Right ventricle myocardium inferior (tissue), 1 donor: ENCODE measurements around the gene OR9A4. TPM values are rescaled to one million over a fixed set of nuclear protein-coding genes. Genes with fewer than 3 reads are reported as not detected.

Experiments used
- ATAC-seq: fragments of 200-7000 bp; cut with Tn5 transposase; one replicate; pipeline ENCODE4 v1.9.1; 2020; ENCODE audit warnings: mild to moderate bottlenecking, moderate library complexity
- DNase-seq: peaks from one replicate; pipeline ENCODE4 v3.0.0; 2021; ENCODE audit errors: missing footprints
- intact Hi-C: fragments of 100-400 bp; cut with DNase I; formaldehyde crosslinking; loops from one replicate; pipeline ENCODE4 v1.11.0; 2022
- total RNA-seq: library from RNA; stranded (reverse); fragmentation: NEBNext Ultra II Directional; extraction: Animal tissue kit (Norgen Biotek cat#: 25700); gene quantifications from one replicate; pipeline ENCODE4 v1.2.1, GENCODE V29; 2021
- donor health status: DM: no; HTN: yes; CAD: no; lungs with severe emphysema.

OR9A4 gene
- total RNA-seq, 1 donor from 2014 or later, result not detected

DNA sequence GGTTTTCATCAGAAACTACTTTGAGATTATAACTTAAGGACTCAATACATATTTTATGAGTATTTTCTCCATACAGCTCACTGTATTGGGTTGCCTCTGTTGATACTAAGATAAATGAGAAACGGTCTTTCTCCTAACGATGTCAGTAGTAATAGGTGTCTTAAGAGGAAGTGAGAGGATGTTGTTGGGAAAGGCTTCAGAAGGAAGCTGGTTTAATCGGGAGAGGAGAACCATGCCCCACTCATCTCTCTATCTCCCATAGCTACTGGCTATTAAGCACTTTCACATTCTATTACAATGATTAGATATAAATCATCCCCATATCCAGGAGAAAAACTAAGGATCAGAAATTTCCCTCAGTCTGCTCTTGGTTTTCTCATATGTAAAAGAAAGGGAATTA lies 28.6 kb downstream of the OR9A4 start:
- intact Hi-C loops, result no loop called here
- DNase-seq (no peak), ATAC-seq (no peak)

DNA sequence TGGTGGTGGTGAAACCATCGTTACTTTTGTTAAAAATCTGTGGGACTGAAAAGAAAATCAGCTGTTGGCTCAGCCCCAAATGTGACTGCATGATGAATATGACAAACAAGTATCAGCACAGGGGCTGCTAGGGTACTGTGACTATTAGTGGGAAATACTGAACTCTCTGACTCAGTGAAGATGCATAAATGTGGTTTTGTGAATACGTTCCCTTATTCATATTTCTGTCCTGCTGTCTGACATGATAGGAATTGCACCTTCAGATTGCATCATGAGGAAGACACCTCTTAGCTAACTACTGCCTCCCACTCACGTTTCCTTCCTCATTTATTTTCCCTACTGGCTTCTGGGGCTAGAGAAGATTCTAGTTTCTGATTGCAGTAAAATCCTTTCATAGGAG lies 29.2 kb downstream of the OR9A4 start:
- ATAC-seq (no peak), DNase-seq (no peak)
- intact Hi-C loops, result no loop called here

DNA sequence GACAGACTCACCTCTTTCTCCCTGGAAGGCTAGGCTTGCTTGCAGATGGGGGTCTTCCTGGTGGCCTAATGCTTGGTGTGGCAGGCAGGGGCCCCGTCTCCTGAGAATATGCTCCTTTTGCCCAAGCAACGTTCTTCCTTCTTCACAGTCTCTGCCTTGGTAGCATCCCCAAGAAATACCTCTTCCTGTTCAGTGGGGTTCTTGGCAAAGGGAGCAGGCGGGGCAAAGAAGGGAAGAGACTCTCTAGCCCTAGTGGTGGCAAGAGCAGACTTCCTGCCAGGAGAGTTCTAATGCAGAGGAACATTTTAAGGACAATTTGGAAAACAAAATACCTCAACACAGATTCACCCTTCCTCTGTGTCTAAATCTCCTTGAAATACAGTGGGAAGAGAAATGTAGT lies 30.6 kb downstream of the OR9A4 start, which contains the start of gene CLEC5A:
CLEC5A (minus strand) TSS at position 179 of the 400 bp plus-strand sequence. CDS start 682 bp downstream, outside the sequence.
- no peak for ATAC-seq
- intact Hi-C loops, result no loop called here
- DNase-seq, result no peak

DNA sequence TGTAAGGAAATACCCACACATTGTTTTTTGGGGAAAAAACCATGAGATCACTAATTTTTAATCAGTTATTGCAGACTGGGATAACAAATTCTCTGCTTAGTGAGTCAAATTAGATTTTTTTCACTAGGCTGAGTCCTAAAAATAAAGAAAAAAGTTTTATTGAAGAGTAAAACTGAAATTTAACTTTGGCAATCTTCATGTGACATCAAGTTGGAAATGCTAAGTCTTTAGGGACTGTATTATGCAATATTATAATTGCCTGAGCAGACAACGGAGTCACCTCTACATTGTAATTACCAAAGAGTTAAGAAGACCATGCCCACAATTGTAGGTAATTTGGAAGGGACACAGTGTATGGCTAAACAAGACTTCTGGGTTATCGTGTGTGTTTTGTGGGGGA lies 32.8 kb downstream of the OR9A4 start:
- ATAC-seq (no peak), DNase-seq (no peak)
- intact Hi-C loops, result no loop called here

DNA sequence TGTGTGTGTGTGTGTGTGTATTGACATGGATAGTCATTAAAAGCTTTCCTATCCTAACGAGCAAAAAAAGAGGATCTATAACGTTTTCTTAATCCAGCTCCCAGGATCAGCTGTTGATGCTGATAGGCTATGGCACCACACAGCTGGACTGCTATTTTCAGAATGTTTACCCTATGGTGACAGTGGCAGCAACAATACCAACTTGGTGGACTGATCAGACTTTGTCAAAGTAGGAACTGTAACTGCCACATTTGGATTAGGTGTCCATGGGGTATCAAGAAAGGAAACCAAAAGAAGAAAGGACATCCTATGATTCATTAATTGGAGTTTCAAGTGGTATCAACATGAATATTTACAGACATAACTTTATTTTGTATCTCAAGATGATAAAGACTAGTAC lies 33.3 kb downstream of the OR9A4 start:
- ATAC-seq, result no peak
- intact Hi-C loops, result no loop called here

DNA sequence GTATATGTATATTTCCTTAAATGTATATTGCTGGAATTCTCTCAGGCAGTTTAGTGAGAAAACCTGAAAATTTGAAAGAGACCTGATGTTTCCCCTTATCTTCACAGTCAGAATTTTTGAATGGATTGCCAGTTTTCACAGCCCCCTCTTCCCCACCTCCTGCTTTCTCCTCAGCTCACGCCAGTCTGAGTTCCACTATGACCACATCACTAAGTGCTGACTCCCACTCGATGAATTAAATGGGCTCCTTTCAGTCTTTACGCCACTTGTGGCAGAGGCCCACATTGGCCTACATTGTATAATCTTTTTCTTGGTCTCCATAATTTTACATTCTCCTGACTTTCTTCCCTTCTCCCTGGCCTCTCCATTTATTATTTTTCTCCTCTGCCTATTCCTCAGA lies 33.7 kb downstream of the OR9A4 start:
- DNase-seq, result no peak
- intact Hi-C loops, result no loop called here
- ATAC-seq, result no peak

More for the DNA sequence above, 33.3 kb downstream of the OR9A4 start:
- no peak for DNase-seq

DNA sequence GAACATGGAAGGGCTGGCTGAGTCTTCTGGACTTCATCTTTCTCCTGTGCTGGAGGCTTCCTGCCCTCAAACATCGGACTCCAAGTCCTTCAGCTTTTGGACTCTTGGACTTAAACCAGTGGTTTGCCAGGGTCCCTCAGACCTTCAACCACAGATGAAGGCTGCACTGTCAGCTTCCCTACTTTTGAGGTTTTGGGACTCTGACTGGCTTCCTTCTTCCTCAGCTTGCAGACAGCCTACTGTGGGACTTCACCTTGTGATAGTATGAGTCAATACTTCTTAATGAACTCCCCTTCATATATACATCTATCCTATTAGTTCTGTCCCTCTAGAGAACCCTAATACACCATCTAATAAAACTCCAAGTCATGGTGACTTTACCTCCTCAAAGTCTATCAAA lies 34.6 kb downstream of the OR9A4 start:
- ATAC-seq (no peak), DNase-seq (no peak)
- intact Hi-C loops, result no loop called here

DNA sequence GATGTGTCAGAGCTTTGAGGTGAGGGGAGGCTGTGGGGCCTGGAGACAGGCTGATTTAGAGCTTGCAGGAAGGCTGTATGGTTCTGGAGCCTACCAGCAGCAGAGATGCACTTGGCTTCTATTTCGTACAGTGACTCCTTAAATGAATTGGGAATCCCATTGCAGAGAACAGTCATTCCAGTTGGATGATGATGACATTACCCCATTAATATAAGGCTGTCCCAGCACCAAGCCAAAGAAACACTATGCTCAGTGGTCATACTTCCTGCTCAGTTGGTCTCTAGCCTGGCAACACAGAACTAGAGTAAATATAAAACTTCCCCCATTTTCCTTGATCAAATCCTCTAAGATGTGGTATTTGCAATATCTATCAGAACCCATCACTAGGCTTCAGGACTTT lies 36.3 kb downstream of the OR9A4 start:
- intact Hi-C loops, result no loop called here
- ATAC-seq (no peak), DNase-seq (no peak)

DNA sequence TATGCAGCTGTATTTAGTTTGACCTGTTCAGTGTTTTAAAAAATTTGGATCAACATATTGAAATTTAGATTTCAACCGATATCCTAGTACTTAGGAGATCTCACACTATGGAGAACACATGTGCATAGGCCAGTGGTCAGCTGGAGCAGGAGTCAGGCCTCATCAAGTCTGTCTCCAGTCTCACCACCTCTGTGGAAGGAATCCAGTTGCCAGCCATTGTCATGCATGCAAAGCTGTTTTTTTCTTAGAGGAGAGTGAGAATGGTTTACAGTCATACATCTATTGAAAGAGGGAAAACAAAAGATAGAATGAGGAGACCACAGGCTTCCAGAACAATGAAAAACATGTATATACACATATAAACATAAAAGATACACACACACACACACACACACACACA lies 38.1 kb downstream of the OR9A4 start:
- intact Hi-C loops, result no loop called here
- ATAC-seq (no peak), DNase-seq (no peak)

DNA sequence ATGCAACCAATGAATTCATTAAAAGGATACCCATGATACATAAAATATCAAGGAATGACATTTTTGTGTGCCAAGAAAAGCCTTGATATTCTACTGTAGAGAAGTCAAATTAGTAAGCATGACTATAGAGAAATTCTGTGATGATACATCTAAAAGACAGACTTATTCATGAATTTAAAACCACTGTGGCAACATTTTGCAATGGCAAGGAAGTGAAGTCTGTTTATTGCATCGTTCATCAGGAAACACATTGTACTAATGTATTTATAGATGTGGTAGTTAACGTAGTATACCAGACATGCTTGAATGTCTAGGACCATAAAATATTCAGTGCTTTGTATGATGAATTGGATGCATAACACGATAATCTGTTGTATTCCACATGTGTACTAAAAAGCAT lies 39.9 kb downstream of the OR9A4 start:
- DNase-seq, result no peak
- ATAC-seq, result no peak
- intact Hi-C loops, result no loop called here

DNA sequence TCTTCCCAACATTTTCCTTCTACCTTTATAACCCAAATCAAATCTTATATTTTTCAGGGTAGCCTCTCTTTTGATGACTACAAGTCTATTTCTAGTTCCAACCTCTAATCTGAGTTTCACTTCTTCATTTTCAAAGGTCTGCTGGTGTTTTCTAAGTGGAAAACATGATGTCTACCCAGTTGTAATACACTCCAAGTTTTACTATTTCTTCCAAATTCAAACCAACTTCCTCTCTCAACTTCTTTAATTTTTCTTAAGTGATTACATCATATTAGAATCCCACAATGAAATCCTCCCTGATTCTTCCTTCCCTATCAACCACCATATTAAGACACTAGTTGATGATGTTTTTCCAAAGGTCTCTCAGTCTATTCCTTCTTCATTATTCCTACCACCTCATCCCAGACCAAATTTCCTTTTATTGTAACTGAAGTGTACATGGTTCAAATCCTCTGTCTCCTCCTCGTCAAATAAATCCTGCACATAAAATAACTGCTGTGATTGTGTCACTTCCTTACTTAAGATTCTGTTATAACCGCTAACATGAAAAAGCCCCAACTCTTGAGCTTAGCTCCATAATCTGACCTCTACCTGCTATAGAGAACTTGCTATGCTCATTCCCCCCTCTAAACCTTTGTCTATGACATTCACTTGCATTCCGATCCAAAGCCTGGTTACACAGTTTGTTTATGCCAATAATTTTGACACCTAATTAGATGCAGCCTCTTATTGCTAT lies 44.7 kb downstream of the OR9A4 start:
- no peak for DNase-seq
- no peak for ATAC-seq
- intact Hi-C loops, result no loop called here

Other genes starting within 250 kb of the OR9A4 start
- 9.1 TPM for gene DENND11, start 214.2 kb upstream of the OR9A4 start, total RNA-seq
- gene WEE2, start 208.0 kb upstream of the OR9A4 start, total RNA-seq, result not detected
- 109 TPM for gene SSBP1, start 178.0 kb upstream of the OR9A4 start, total RNA-seq
- gene TAS2R3, start 152.3 kb upstream of the OR9A4 start, total RNA-seq, result 0.43 TPM
- gene TAS2R4, start 139.7 kb upstream of the OR9A4 start, total RNA-seq, result 0.14 TPM
- gene TAS2R5, start 126.2 kb upstream of the OR9A4 start, total RNA-seq, result 0.27 TPM
- gene PRSS37, start 74.9 kb upstream of the OR9A4 start, total RNA-seq, result not detected
- gene CLEC5A, start 30.6 kb downstream of the OR9A4 start, total RNA-seq, result 0.41 TPM
- not detected for gene TAS2R38, start 57.4 kb downstream of the OR9A4 start, total RNA-seq
- gene MGAM, start 79.5 kb downstream of the OR9A4 start, total RNA-seq, result 0.54 TPM
- 0.11 TPM for gene MGAM2, start 195.3 kb downstream of the OR9A4 start, total RNA-seq